Mesenchymal stem cell (in vitro differentiated cells and primary cell): ENCODE measurements around the gene CDRT4.

Source experiments
- DNase-seq: peaks from one replicate; pipeline ENCODE4 v3.0.0-alpha.2; 2013
- H2AFZ ChIP-seq: one replicate; pipeline ENCODE4 v1.6.1; 2013; ENCODE audit warnings: low read depth, mild to moderate bottlenecking, control low read depth, inconsistent platforms, low read length, moderate library complexity
- H2AK5ac ChIP-seq: 2 replicates; pipeline ENCODE4 v1.6.1; 2013; ENCODE audit warnings: low read length, moderate library complexity, mild to moderate bottlenecking, inconsistent platforms; ENCODE audit not compliant: severe bottlenecking
- H2BK120ac ChIP-seq: one replicate; pipeline ENCODE4 v1.6.1; 2013; ENCODE audit warnings: low read depth, mild to moderate bottlenecking, inconsistent platforms, low read length, moderate library complexity
- H2BK12ac ChIP-seq, 2 experiments: one replicate each; pipeline ENCODE4 v1.6.1; 2013; ENCODE audit warnings: inconsistent platforms in 2 of 2, low read length in 2 of 2, mild to moderate bottlenecking in 2 of 2, moderate library complexity in 2 of 2, control low read depth in 1 of 2
- H2BK15ac ChIP-seq: one replicate; pipeline ENCODE4 v1.6.1; 2013; ENCODE audit warnings: mild to moderate bottlenecking, low read depth, inconsistent platforms; ENCODE audit not compliant: poor library complexity, severe bottlenecking
- H2BK5ac ChIP-seq: 2 replicates; pipeline ENCODE4 v1.6.1; 2013; ENCODE audit warnings: low read depth, mild to moderate bottlenecking, low read length, control low read depth, inconsistent platforms; ENCODE audit not compliant: poor library complexity, severe bottlenecking
- H3K14ac ChIP-seq, 2 experiments: one replicate each; pipeline ENCODE4 v1.6.1; 2013; ENCODE audit warnings: inconsistent platforms in 2 of 2, low read length in 2 of 2, control low read depth in 1 of 2, mild to moderate bottlenecking in 1 of 2, moderate library complexity in 1 of 2
- H3K18ac ChIP-seq, 2 experiments: one replicate each; pipeline ENCODE4 v1.6.1; 2013; ENCODE audit warnings: inconsistent platforms in 2 of 2, low read length in 2 of 2, control low read depth in 1 of 2, low read depth in 1 of 2, mild to moderate bottlenecking in 1 of 2
- H3K23ac ChIP-seq, 2 experiments: one replicate each; pipeline ENCODE4 v1.6.1; 2013; ENCODE audit warnings: inconsistent platforms in 2 of 2, low read length in 2 of 2, mild to moderate bottlenecking in 2 of 2, moderate library complexity in 2 of 2, control low read depth in 1 of 2
- H3K27ac ChIP-seq: 2 replicates; pipeline ENCODE4 v1.5.1; 2013; ENCODE audit warnings: mild to moderate bottlenecking, moderate library complexity, low read length, control low read depth, inconsistent platforms; ENCODE audit not compliant: poor library complexity, severe bottlenecking
- H3K27me3 ChIP-seq, 2 experiments: 2 replicates each; pipeline versions ENCODE4 v1.6.1 to v1.7.0; 2013; ENCODE audit warnings: low read length in 2 of 2, mild to moderate bottlenecking in 2 of 2, moderate library complexity in 2 of 2, control low read depth in 1 of 2, inconsistent platforms in 1 of 2; ENCODE audit not compliant: control insufficient read depth in 1 of 2, insufficient read depth in 1 of 2
- H3K36me3 ChIP-seq, 2 experiments: 2 replicates each; pipeline versions ENCODE4 v1.6.1 to v1.7.0; 2013; ENCODE audit warnings: low read length in 2 of 2, control low read depth in 1 of 2, inconsistent platforms in 1 of 2, low read depth in 1 of 2, mild to moderate bottlenecking in 1 of 2; ENCODE audit not compliant: insufficient read depth in 2 of 2, control insufficient read depth in 1 of 2
- H3K4ac ChIP-seq, 2 experiments: one replicate each; pipeline ENCODE4 v1.6.1; 2013; ENCODE audit warnings: inconsistent platforms in 2 of 2, low read length in 2 of 2, mild to moderate bottlenecking in 2 of 2, moderate library complexity in 2 of 2, control low read depth in 1 of 2, low read depth in 1 of 2
- H3K4me1 ChIP-seq: 2 replicates; pipeline ENCODE4 v1.6.1; 2013; ENCODE audit warnings: low read depth, low read length, control low read depth; ENCODE audit not compliant: control insufficient read depth, insufficient read depth
- H3K4me2 ChIP-seq: 2 replicates; pipeline ENCODE4 v1.6.1; 2013; ENCODE audit warnings: low read length, mild to moderate bottlenecking, inconsistent platforms; ENCODE audit not compliant: poor library complexity, severe bottlenecking
- H3K4me3 ChIP-seq, 2 experiments: 2 replicates each; pipeline versions ENCODE4 v1.5.1 to v1.7.0; 2013; ENCODE audit warnings: low read length in 2 of 2, mild to moderate bottlenecking in 2 of 2, control low read depth in 1 of 2, low read depth in 1 of 2; ENCODE audit not compliant: insufficient read depth in 1 of 2
- H3K79me1 ChIP-seq: replicated peaks from 2 replicates; pipeline ENCODE4 v1.6.1; 2013; ENCODE audit warnings: mild to moderate bottlenecking, control low read depth, low read length, inconsistent platforms; ENCODE audit not compliant: poor library complexity, severe bottlenecking
- H3K9ac ChIP-seq: 2 replicates; pipeline ENCODE4 v1.7.0; 2013; ENCODE audit warnings: mild to moderate bottlenecking, low read length, moderate library complexity
- H3K9me3 ChIP-seq: 2 replicates; pipeline ENCODE4 v1.7.0; 2013; ENCODE audit warnings: mild to moderate bottlenecking, low read length; ENCODE audit not compliant: control insufficient read depth
- H4K8ac ChIP-seq: one replicate; pipeline ENCODE4 v1.6.1; 2013; ENCODE audit warnings: inconsistent platforms, mild to moderate bottlenecking, low read length, moderate library complexity
- H4K91ac ChIP-seq: one replicate; pipeline ENCODE4 v1.6.1; 2013; ENCODE audit warnings: mild to moderate bottlenecking, low read length, inconsistent platforms
- WGBS: methylation state at CpG from one replicate; pipeline ENCODE4 v1.1.7; 2013; ENCODE audit warnings: mixed read lengths; 5-methylcytosine and 5-hydroxymethylcytosine counted together

The CDRT4 gene

DNA sequence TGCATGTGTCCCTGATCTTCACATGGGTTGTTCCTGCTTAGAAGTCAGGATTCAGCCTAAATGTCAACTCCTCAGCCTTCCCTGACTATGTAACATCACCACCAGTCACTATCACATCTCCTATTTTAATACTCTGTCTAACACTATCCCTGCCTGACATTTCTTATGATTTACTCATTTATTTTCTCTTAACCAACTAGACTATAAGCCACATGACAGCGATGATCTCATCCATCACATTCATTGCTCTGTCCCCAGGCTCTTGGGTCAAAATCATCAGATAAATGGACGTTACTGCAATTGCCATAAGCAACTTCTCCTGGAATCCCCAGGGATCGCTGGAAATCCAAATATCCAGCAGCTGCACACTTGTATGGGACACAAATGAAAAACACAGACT is 15.7 kb downstream of the CDRT4 start:
- H3K79me1 ChIP-seq: no peaks in the 10 kb centered on the region
- H2BK120ac ChIP-seq: no peak overlapping the region
- H3K27ac ChIP-seq: no peak overlapping the region
- H2AK5ac ChIP-seq: no peak overlapping the region
- WGBS: 66% methylated on average over 3 of the region's 3 CpGs
- H3K4ac ChIP-seq: no peak overlapping the region
- peaks cover 5% of the 10 kb centered on the region for H3K4me1 ChIP-seq
- no peak overlapping the region for H2BK5ac ChIP-seq
- H3K9ac ChIP-seq: no peak overlapping the region
- no peak overlapping the region for H3K4me2 ChIP-seq
- no peak overlapping the region for H3K14ac ChIP-seq
- no peak overlapping the region for H2BK12ac ChIP-seq
- H3K18ac ChIP-seq: no peak overlapping the region
- no peak overlapping the region for H2AFZ ChIP-seq
- H3K23ac ChIP-seq: no peak overlapping the region
- no peak overlapping the region for H4K91ac ChIP-seq
- H3K4me3 ChIP-seq: no peak overlapping the region
- H4K8ac ChIP-seq: no peak overlapping the region
- H2BK15ac ChIP-seq: no peak overlapping the region
- peak; percentile 33 for DNase-seq
- peaks cover 9% of the 10 kb centered on the region for H3K9me3 ChIP-seq
- H3K27me3 ChIP-seq: no peaks in the 10 kb centered on the region
- H3K36me3 ChIP-seq: peaks cover 2 to 4% of the 10 kb centered on the region in 2 experiments

DNA sequence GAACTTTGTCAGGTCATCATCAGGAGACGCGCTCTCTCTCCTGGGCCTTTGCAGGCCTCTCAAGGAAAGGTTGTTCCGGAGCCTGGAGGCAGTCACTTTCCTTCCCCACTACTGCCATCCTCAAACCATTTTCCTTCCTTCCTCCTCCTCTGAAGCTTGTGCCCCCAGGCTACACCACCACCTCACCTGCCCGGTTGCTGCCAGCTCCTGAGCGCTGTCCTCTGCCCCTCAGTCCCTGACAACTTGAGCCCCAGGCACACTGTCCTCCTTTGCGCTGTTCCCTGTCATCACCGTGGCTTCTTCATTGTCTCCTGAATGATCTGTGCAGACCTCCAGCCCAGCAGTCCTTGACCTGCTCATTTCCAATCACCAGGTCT is 18.9 kb downstream of the CDRT4 start:
- Histone ChIP-seq H3K4me1 (peaks cover 2% of the 10 kb centered on the region), H2BK120ac (no peak overlapping the region), H4K91ac (no peak overlapping the region), H3K4me2 (no peak overlapping the region), H3K18ac (peak overlapping the region in 1 of 2 experiments; percentile 13), H3K27me3 (no peaks in the 10 kb centered on the region), H3K4me3 (no peak overlapping the region), H3K23ac (no peak overlapping the region), H3K4ac (no peak overlapping the region), H2BK5ac (no peak overlapping the region), H3K79me1 (no peaks in the 10 kb centered on the region), H2BK15ac (no peak overlapping the region), H2AFZ (no peak overlapping the region), H3K14ac (no peak overlapping the region), H2BK12ac (no peak overlapping the region), H3K27ac (no peak overlapping the region), H4K8ac (no peak overlapping the region), H3K9me3 (no peaks in the 10 kb centered on the region), H3K9ac (no peak overlapping the region), H3K36me3 (peaks cover 2 to 4% of the 10 kb centered on the region in 2 experiments), H2AK5ac (no peak overlapping the region)
- whole genome bisulfite sequencing: 97% methylated on average over 7 of the region's 7 CpGs
- DNase-seq: no peak

DNA sequence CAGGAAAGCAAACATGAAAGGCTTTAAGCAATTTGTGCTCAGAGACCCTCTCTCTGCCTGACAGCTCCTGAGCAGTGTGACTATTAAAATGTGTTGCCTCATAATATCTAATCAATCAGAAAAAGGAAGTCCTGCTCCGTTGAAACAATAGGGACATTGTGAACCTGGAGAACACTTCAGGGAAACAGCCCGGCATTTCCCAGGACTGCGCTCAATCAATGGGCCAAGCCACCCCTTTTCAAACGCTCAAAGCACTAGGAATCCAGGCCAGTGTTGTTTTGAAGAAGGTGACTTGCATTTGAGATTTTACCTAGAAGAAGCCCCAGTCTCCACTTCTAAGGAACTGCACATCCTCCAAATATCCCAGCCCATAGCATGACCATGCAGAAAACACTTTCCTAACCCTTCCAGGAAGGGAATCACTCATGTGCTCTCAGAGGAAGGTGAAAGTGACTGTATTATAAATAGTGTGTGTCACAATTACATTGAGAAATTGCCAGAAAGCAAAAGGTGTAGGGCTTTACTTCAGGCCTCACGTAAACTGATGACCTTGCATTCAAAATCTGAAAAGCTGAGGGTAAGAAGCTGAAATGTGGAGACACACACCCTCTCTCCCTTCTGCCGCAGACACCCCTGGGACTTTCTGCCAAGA is 19.4 kb downstream of the CDRT4 start:
- peak; percentile 48 for DNase-seq
- no peak overlapping the region for H2BK5ac ChIP-seq
- H3K27me3 ChIP-seq: no peaks in the 10 kb centered on the region
- H3K4me2 ChIP-seq: no peak overlapping the region
- H3K79me1 ChIP-seq: no peaks in the 10 kb centered on the region
- H2BK12ac ChIP-seq: no peak overlapping the region
- H3K23ac ChIP-seq: no peak overlapping the region
- no peak overlapping the region for H4K8ac ChIP-seq
- H4K91ac ChIP-seq: no peak overlapping the region
- no peaks in the 10 kb centered on the region for H3K9me3 ChIP-seq
- no peak overlapping the region for H2AK5ac ChIP-seq
- H2AFZ ChIP-seq: no peak overlapping the region
- H3K9ac ChIP-seq: no peak overlapping the region
- H3K27ac ChIP-seq: no peak overlapping the region
- H2BK15ac ChIP-seq: no peak overlapping the region
- WGBS: 82% methylated on average over 6 of the region's 6 CpGs
- H3K18ac ChIP-seq: no peak overlapping the region
- peaks cover 2 to 4% of the 10 kb centered on the region in 2 experiments for H3K36me3 ChIP-seq
- peaks cover 2% of the 10 kb centered on the region for H3K4me1 ChIP-seq
- no peak overlapping the region for H3K4ac ChIP-seq
- no peak overlapping the region for H3K14ac ChIP-seq
- no peak overlapping the region for H3K4me3 ChIP-seq
- H2BK120ac ChIP-seq: no peak overlapping the region

DNA sequence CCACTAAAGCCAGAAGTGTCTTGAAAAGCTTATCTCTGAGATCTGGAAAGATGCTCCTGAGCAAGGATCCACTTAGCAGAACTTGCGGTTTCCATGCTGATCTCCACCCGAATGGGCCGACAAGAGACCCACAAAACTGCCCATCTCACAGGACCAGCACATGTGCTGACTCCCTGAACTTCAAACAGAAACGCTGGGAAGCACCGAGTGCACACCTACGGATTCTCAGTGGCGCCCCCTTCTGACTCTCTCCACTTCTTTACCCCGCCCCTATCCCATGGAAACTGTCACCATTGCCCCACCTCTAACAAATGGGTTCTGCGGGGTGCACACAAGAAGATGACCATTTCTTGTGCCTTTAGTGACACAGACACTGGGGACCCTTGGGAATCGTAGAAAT is 21.4 kb downstream of the CDRT4 start:
- peak; percentile 18 for DNase-seq
- Histone ChIP-seq H4K8ac (no peak overlapping the region), H4K91ac (no peak overlapping the region), H2BK120ac (no peak overlapping the region), H3K14ac (no peak overlapping the region), H3K4ac (no peak overlapping the region), H3K9ac (no peak overlapping the region), H3K27me3 (no peaks in the 10 kb centered on the region), H3K4me2 (no peak overlapping the region), H3K23ac (no peak overlapping the region), H2AK5ac (no peak overlapping the region), H2BK5ac (no peak overlapping the region), H2BK12ac (no peak overlapping the region), H3K4me1 (no peaks in the 10 kb centered on the region), H3K36me3 (peaks cover 0 to 4% of the 10 kb centered on the region in 2 experiments), H3K79me1 (no peaks in the 10 kb centered on the region), H3K4me3 (no peak overlapping the region), H2BK15ac (no peak overlapping the region), H3K18ac (no peak overlapping the region), H3K9me3 (no peaks in the 10 kb centered on the region), H2AFZ (no peak overlapping the region), H3K27ac (no peak overlapping the region)
- 45% methylated on average over 10 of the region's 10 CpGs for WGBS
